B cell (primary cell): ENCODE data around the gene C20orf204.

Experiments
- CTCF ChIP-seq: fragments of 200-600 bp; IDR thresholded peaks from one replicate; pipeline ENCODE4 v1.8.0; 2022; ENCODE audit warnings: antibody characterized with exemption, mild to moderate bottlenecking
- EZH2 ChIP-seq: IDR thresholded peaks from 2 replicates; pipeline ENCODE4 v1.6.1; 2012; ENCODE audit warnings: borderline replicate concordance, low read depth, mild to moderate bottlenecking, moderate library complexity, low read length; ENCODE audit not compliant: insufficient read depth, poor library complexity, severe bottlenecking

GRCh38 chr20:64040231-64041039, 4.5 kb downstream of the C20orf204 start:
- no peak for TF ChIP-seq CTCF
- no peak for TF ChIP-seq EZH2
